Measurements from ENCODE around the gene FHIP1A. TPM values are rescaled to one million over a fixed set of nuclear protein-coding genes. Genes with fewer than 3 reads are reported as not detected.
"Not testable (repeated sequence)": the region's sequence is repeated elsewhere in the genome, so short reads cannot be mapped to it uniquely, and the experiment has no call there.

The FHIP1A gene
- total and polyA plus RNA-seq, 12 donors = 0.27 to 8.0 (median 3.0) TPM

DNA sequence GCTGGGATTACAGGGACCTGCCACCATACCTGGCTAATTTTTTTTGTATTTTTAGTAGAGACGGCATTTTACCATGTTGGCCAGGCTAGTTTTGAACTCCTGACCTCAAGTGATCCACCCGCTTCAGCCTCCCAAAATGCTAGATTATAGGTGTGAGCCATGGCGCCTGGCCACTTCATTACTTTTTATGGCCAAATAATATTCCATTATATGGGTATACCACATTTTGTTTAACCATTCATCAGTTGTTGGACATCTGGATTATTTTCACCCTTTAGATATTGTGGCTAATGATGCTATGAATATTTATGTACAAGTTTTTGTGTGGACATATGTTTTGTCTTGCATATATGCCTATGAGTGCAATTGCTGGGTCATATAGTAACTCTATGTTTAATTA lies 8.6 kb upstream of the FHIP1A start:
- no peak overlapping the region for H3K27ac ChIP-seq
- no peak overlapping the region for H3K4me3 ChIP-seq
- WGBS, 4 donors = 92 to 99% (median 94%) methylated on average over 3 of the region's 3 CpGs
- H3K4me1 ChIP-seq (replicated peaks in 1 of 2) = no peaks in the 10 kb centered on the region
- intact Hi-C loops (cut with DNase I) = no loop called here
- no peaks in the 10 kb centered on the region for H3K27me3 ChIP-seq
- H3K36me3 ChIP-seq (replicated peaks in 1 of 2) = no peaks in the 10 kb centered on the region
- TF ChIP-seq CTCF (IDR thresholded peaks at IDR 0.05) (no peak), POLR2A (IDR thresholded peaks at IDR 0.05) (no peak)
- DNase-seq = no peak
- H3K9me3 ChIP-seq (replicated peaks in 1 of 3) = no peaks in the 10 kb centered on the region

- TF ChIP-seq CTCF (IDR thresholded peaks at IDR 0.05) (no peak), POLR2A (IDR thresholded peaks at IDR 0.05) (no peak)
- Histone ChIP-seq H3K27me3 (no peaks in the 10 kb centered on the region), H3K9me3 (replicated peaks in 1 of 3) (no peaks in the 10 kb centered on the region), H3K4me1 (replicated peaks in 1 of 2) (no peaks in the 10 kb centered on the region), H3K4me3 (no peak overlapping the region), H3K36me3 (replicated peaks in 1 of 2) (no peaks in the 10 kb centered on the region), H3K27ac (no peak overlapping the region)
- intact Hi-C loops (cut with DNase I) = no loop called here
- no peak for DNase-seq
- 89 to 96% (median 93%) methylated on average over 2 of the region's 2 CpGs for WGBS, 4 donors
Measured at GRCh38 chr4:151401739-151402138, 7.2 kb upstream of the FHIP1A start.

GRCh38 chr4:151402145-151402865 lies 6.7 kb upstream of the FHIP1A start:
- no peak for DNase-seq
- H3K36me3 ChIP-seq (replicated peaks in 1 of 2) = no peaks in the 10 kb centered on the region
- H3K9me3 ChIP-seq (replicated peaks in 1 of 3) = no peaks in the 10 kb centered on the region
- no peaks in the 10 kb centered on the region for H3K27me3 ChIP-seq
- intact Hi-C loops (cut with DNase I) = no loop called here
- no peak overlapping the region for H3K4me3 ChIP-seq
- TF ChIP-seq POLR2A (IDR thresholded peaks at IDR 0.05) = no peak
- no peak for TF ChIP-seq CTCF (IDR thresholded peaks at IDR 0.05)
- H3K4me1 ChIP-seq (replicated peaks in 1 of 2) = no peaks in the 10 kb centered on the region
- H3K27ac ChIP-seq = no peak overlapping the region
- 79 to 91% (median 85%) methylated on average over 8 of the region's 8 CpGs for WGBS, 4 donors

- Histone ChIP-seq H3K36me3 (replicated peaks in 1 of 2) (no peaks in the 10 kb centered on the region), H3K9me3 (replicated peaks in 1 of 3) (no peaks in the 10 kb centered on the region), H3K27me3 (no peaks in the 10 kb centered on the region), H3K4me3 (no peak overlapping the region), H3K27ac (no peak overlapping the region), H3K4me1 (replicated peaks in 1 of 2) (peaks cover 0 to 5% of the 10 kb centered on the region in 2 donors)
- DNase-seq = no peak
- intact Hi-C loops (cut with DNase I) = no loop called here
- TF ChIP-seq POLR2A (IDR thresholded peaks at IDR 0.05) (no peak), CTCF (IDR thresholded peaks at IDR 0.05) (no peak)
- 51 to 72% (median 58%) methylated on average over 1 of the region's 1 CpG for WGBS, 4 donors
Measured at GRCh38 chr4:151403656-151404055, 5.3 kb upstream of the FHIP1A start.

DNA sequence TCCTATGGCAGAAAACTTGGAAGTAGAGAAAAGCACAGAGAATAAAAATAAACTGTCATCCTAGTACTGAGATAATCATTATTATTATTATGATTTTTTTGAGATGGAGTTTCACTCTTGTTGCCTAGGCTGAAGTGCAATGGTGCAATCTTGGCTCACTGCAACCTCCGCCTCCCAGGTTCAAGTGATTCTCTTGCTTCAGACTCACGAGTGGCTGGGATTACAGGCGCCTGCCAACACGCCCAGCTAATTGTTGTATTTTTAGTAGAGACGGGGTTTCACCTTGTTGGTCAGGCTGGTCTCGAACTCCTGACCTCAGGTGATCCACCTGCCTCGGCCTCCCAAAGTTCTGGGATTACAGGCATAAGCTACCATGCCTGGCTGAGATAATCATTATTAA lies 4.2 kb upstream of the FHIP1A start:
- H3K4me3 ChIP-seq; H3K27me3 ChIP-seq; H3K36me3 ChIP-seq (replicated peaks in 1 of 2); H3K4me1 ChIP-seq (replicated peaks in 1 of 2); intact Hi-C loops (cut with DNase I); H3K27ac ChIP-seq; DNase-seq; H3K9me3 ChIP-seq (replicated peaks in 1 of 3): not testable (repeated sequence)
- WGBS, 4 donors = 87 to 94% (median 91%) methylated on average over 7 of the region's 7 CpGs

Data from adrenal gland (tissue), 12 donors.